DND-41 (cell line): Measurements from ENCODE around the gene SNX9.

Experiments used
- ATAC-seq: fragments of 200-7000 bp; cut with Tn5 transposase; 3 replicates; pipeline ENCODE4 v1.9.1; 2021; ENCODE audit warnings: low read depth; ENCODE audit not compliant: insufficient read depth
- DNase-seq: peaks from one replicate; pipeline ENCODE4 v3.0.0-alpha.2; 2020
- H2AFZ ChIP-seq: 2 replicates; pipeline ENCODE4 v1.6.0; 2012; ENCODE audit warnings: low read depth, low read length
- H3K27ac ChIP-seq: 2 replicates; pipeline ENCODE4 v1.5.1; 2012; ENCODE audit warnings: low read length, inconsistent platforms
- H3K27me3 ChIP-seq: fragments of 200-600 bp; sonication (generic); 2 replicates; pipeline ENCODE4 v1.6.0; 2012; ENCODE audit warnings: low read length, mild to moderate bottlenecking, inconsistent platforms; ENCODE audit not compliant: insufficient read depth, poor library complexity
- H3K36me3 ChIP-seq: 2 replicates; pipeline ENCODE4 v1.5.1; 2012; ENCODE audit warnings: low read length, inconsistent platforms; ENCODE audit not compliant: insufficient read depth
- H3K4me1 ChIP-seq: 2 replicates; pipeline ENCODE4 v1.5.1; 2012; ENCODE audit warnings: mild to moderate bottlenecking, low read length; ENCODE audit not compliant: insufficient read depth
- H3K4me2 ChIP-seq: 2 replicates; pipeline ENCODE4 v1.6.0; 2012; ENCODE audit warnings: mild to moderate bottlenecking, moderate library complexity, low read length, inconsistent platforms; ENCODE audit not compliant: insufficient read depth
- H3K4me3 ChIP-seq, 2 experiments: fragments of 200-600 bp in 1 of 2; shearing (Covaris generic) in 1 of 2; 2 replicates each; pipeline ENCODE4 v1.5.1; 2012 to 2016; ENCODE audit warnings: inconsistent platforms in 2 of 2, low read length in 2 of 2, mild to moderate bottlenecking in 2 of 2, low read depth in 1 of 2, moderate library complexity in 1 of 2
- H3K79me2 ChIP-seq: 2 replicates; pipeline ENCODE4 v1.6.0; 2012; ENCODE audit warnings: low read length, inconsistent platforms; ENCODE audit not compliant: insufficient read depth
- H3K9ac ChIP-seq: 2 replicates; pipeline ENCODE4 v1.6.0; 2012; ENCODE audit warnings: low read depth, mild to moderate bottlenecking, inconsistent platforms, low read length, moderate library complexity
- H3K9me3 ChIP-seq: 2 replicates; pipeline ENCODE4 v1.5.1; 2012; ENCODE audit warnings: low read length, moderate library complexity, mild to moderate bottlenecking, inconsistent platforms; ENCODE audit not compliant: insufficient read depth, severe bottlenecking
- H4K20me1 ChIP-seq: 2 replicates; pipeline ENCODE4 v1.6.0; 2012; ENCODE audit warnings: low read length; ENCODE audit not compliant: insufficient read depth
- EZH2 ChIP-seq: IDR thresholded peaks from 3 replicates; pipeline ENCODE4 v1.6.1; 2012; ENCODE audit warnings: borderline replicate concordance, low read depth, mild to moderate bottlenecking, moderate library complexity, low read length, inconsistent platforms; ENCODE audit not compliant: severe bottlenecking
- TF ChIP-seq, protein P1 (sequence below): IDR thresholded peaks from 2 replicates; pipeline ENCODE4 v1.5.1; 2012; ENCODE audit warnings: borderline replicate concordance, low read length, moderate library complexity, mild to moderate bottlenecking; ENCODE audit not compliant: poor library complexity, severe bottlenecking; ENCODE audit errors: extremely low read depth

The SNX9 gene

DNA sequence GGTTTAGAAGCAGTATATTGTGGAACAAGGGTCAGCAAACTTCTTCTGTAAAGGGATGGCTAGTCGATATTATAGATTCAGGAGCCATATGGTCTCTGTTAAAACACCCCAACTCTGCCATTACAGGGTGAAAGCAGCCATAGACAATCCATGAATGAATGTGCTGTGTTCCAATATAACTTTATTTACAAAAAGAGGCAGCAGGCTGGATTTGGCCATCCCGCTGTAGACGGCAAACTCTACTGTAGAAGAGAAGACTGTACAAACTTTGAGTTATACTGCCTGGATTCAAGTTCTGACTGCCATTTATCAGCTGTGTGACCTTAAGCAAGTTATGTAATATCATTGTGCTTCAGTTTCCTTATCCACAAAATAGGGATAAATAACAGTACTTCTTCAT, 33.7 kb upstream of the SNX9 start:
- no peak overlapping the region for H2AFZ ChIP-seq
- TF ChIP-seq, protein P1, sequence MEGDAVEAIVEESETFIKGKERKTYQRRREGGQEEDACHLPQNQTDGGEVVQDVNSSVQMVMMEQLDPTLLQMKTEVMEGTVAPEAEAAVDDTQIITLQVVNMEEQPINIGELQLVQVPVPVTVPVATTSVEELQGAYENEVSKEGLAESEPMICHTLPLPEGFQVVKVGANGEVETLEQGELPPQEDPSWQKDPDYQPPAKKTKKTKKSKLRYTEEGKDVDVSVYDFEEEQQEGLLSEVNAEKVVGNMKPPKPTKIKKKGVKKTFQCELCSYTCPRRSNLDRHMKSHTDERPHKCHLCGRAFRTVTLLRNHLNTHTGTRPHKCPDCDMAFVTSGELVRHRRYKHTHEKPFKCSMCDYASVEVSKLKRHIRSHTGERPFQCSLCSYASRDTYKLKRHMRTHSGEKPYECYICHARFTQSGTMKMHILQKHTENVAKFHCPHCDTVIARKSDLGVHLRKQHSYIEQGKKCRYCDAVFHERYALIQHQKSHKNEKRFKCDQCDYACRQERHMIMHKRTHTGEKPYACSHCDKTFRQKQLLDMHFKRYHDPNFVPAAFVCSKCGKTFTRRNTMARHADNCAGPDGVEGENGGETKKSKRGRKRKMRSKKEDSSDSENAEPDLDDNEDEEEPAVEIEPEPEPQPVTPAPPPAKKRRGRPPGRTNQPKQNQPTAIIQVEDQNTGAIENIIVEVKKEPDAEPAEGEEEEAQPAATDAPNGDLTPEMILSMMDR, result no peak
- TF ChIP-seq EZH2, result no peak
- ATAC-seq (no peak), DNase-seq (no peak)
- H3K4me1 ChIP-seq, result no peaks in the 10 kb centered on the region
- no peaks in the 10 kb centered on the region for H4K20me1 ChIP-seq
- H3K4me2 ChIP-seq, result no peak overlapping the region
- H3K4me3 ChIP-seq, result no peak overlapping the region
- peaks cover 17% of the 10 kb centered on the region for H3K27me3 ChIP-seq
- H3K9me3 ChIP-seq, result no peaks in the 10 kb centered on the region
- H3K79me2 ChIP-seq, result no peaks in the 10 kb centered on the region
- H3K9ac ChIP-seq, result no peak overlapping the region
- no peaks in the 10 kb centered on the region for H3K36me3 ChIP-seq
- H3K27ac ChIP-seq, result no peak overlapping the region

DNA sequence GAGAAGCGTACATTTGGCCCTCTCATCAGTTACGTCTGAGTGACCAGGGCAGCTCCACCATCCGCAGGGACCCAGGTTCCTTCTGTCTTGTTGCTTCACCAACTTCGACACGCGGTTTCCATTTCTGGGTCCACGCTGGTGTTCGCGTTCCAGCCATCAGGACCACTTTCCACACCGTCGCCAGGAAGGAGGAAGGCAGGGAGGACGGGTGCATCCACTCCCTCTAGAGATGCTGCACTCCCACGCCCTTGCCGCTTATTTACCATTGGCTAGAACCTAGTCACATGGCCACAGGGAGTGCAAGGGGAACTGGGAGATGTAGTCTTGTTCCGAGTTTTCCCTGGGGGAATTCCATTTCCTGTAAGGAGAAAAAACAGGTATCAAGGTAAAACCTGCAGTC, 33.2 kb upstream of the SNX9 start:
- no peaks in the 10 kb centered on the region for H4K20me1 ChIP-seq
- no peak overlapping the region for H3K9ac ChIP-seq
- H3K36me3 ChIP-seq, result no peaks in the 10 kb centered on the region
- no peak overlapping the region for H3K4me2 ChIP-seq
- no peaks in the 10 kb centered on the region for H3K4me1 ChIP-seq
- no peaks in the 10 kb centered on the region for H3K79me2 ChIP-seq
- TF ChIP-seq, protein P1, result no peak
- no peak for TF ChIP-seq EZH2
- ATAC-seq (no peak), DNase-seq (no peak)
- no peak overlapping the region for H3K27ac ChIP-seq
- no peak overlapping the region for H2AFZ ChIP-seq
- no peak overlapping the region for H3K4me3 ChIP-seq
- peaks cover 20% of the 10 kb centered on the region for H3K27me3 ChIP-seq
- no peaks in the 10 kb centered on the region for H3K9me3 ChIP-seq

DNA sequence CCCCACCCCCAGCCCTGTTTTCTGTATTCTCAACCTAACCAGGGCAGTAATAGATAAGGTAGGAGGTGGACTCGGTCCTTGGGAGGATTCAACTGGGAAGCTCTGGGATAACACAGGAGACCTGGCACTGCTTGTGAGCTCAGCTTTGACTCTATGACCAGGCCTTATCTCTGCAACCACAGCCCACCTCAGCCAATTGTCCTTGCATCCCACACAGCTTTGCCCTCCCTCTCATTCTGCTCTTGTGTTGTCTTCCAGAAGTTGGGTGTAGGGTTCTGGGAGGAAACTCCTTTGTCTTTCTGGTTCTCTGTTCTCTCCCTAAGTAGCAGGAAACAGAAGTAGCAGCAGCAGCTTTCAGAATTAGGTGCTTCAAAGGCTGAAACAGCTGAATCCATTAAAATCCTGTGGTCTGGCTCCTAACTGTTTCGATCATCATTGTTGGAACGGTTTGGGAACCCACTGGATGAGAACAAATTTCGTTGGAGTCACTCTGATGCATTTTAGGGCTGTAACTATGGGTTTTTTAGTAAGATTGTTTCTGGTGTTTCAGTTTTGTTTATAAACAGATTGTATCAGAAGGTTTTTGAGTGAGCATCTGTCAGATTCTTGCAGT, 32.4 kb upstream of the SNX9 start:
- H3K27ac ChIP-seq, result no peak overlapping the region
- no peak overlapping the region for H2AFZ ChIP-seq
- DNase-seq, result no peak
- no peaks in the 10 kb centered on the region for H3K9me3 ChIP-seq
- H3K36me3 ChIP-seq, result no peaks in the 10 kb centered on the region
- H3K4me3 ChIP-seq, result no peak overlapping the region
- no peaks in the 10 kb centered on the region for H3K4me1 ChIP-seq
- H3K9ac ChIP-seq, result no peak overlapping the region
- H4K20me1 ChIP-seq, result no peaks in the 10 kb centered on the region
- H3K27me3 ChIP-seq, result peaks cover 17% of the 10 kb centered on the region
- no peak for ATAC-seq
- TF ChIP-seq, protein P1, result no peak
- no peak for TF ChIP-seq EZH2
- no peak overlapping the region for H3K4me2 ChIP-seq
- H3K79me2 ChIP-seq, result no peaks in the 10 kb centered on the region

- no peaks in the 10 kb centered on the region for H4K20me1 ChIP-seq
- H2AFZ ChIP-seq, result no peak overlapping the region
- H3K4me2 ChIP-seq, result no peak overlapping the region
- H3K27ac ChIP-seq, result no peak overlapping the region
- no peak overlapping the region for H3K9ac ChIP-seq
- H3K27me3 ChIP-seq, result peaks cover 15% of the 10 kb centered on the region
- no peaks in the 10 kb centered on the region for H3K79me2 ChIP-seq
- DNase-seq (no peak), ATAC-seq (no peak)
- no peaks in the 10 kb centered on the region for H3K9me3 ChIP-seq
- no peaks in the 10 kb centered on the region for H3K36me3 ChIP-seq
- TF ChIP-seq, protein P1, result no peak
- no peak for TF ChIP-seq EZH2
- H3K4me1 ChIP-seq, result no peaks in the 10 kb centered on the region
- H3K4me3 ChIP-seq, result no peak overlapping the region
Observed at GRCh38 chr6:157791450-157791849, 31.6 kb upstream of the SNX9 start.
